Liver (tissue), 3 donors: Measurements from ENCODE around the gene ALPK3.

Source experiments
- HNF4G ChIP-seq: IDR thresholded peaks from 2 replicates; pipeline ENCODE4 v1.6.1; 2016; ENCODE audit warnings: antibody characterized with exemption
- JUND ChIP-seq, 2 donors: IDR thresholded peaks; 2 replicates each; pipeline ENCODE4 v1.6.1; 2016; ENCODE audit warnings: antibody characterized with exemption in 2 of 2
- TAF1 ChIP-seq: conservative IDR thresholded peaks from 2 replicates; pipeline ENCODE4 v1.6.1; 2016; ENCODE audit warnings: antibody characterized with exemption, mild to moderate bottlenecking
- TF ChIP-seq, protein P1 (sequence below): fragments of 150-350 bp; IDR thresholded peaks from 2 replicates; pipeline ENCODE4 v1.5.1; 2017; ENCODE audit warnings: improper control_type of control experiment, low read depth, low read length; ENCODE audit not compliant: missing input control
- donor health status: healthy.
- donor health status: healthy.

GRCh38 chr15:84855136-84855535 is 38.0 kb downstream of the ALPK3 start:
- TF ChIP-seq, protein P1, sequence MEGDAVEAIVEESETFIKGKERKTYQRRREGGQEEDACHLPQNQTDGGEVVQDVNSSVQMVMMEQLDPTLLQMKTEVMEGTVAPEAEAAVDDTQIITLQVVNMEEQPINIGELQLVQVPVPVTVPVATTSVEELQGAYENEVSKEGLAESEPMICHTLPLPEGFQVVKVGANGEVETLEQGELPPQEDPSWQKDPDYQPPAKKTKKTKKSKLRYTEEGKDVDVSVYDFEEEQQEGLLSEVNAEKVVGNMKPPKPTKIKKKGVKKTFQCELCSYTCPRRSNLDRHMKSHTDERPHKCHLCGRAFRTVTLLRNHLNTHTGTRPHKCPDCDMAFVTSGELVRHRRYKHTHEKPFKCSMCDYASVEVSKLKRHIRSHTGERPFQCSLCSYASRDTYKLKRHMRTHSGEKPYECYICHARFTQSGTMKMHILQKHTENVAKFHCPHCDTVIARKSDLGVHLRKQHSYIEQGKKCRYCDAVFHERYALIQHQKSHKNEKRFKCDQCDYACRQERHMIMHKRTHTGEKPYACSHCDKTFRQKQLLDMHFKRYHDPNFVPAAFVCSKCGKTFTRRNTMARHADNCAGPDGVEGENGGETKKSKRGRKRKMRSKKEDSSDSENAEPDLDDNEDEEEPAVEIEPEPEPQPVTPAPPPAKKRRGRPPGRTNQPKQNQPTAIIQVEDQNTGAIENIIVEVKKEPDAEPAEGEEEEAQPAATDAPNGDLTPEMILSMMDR: no peak
- TF ChIP-seq HNF4G (no peak), TAF1 (no peak), JUND (IDR thresholded peaks at IDR 0.05) (no peak)
